GM19043 (cell line): Measurements from ENCODE around the gene FAT1.

ENCODE experiments used
- ATAC-seq: cut with Tn5 transposase; IDR thresholded peaks from one replicate; pipeline ENCODE4 v1.9.1; 2021; ENCODE audit warnings: low read depth; ENCODE audit not compliant: unreplicated experiment

Gene FAT1

DNA sequence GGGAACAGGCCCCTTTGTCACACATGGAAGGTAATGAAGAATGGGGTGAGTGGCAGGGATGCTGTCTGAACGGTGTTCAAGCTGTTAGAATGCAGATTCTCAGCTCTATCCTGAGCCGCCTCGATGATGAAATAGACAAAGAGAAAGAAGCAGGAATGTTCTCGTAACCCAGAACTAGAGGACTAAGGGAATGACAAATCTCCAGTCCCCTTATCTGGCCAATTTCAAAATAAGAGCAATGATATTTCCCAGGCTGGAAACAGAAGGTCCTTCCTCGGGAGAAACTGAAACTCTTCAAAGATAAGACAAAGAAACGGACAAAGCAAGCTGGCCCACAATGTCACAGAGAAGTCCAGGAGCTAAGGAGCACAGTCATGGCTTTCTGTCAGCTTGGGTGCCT, 138.7 kb downstream of the FAT1 start:
- ATAC-seq = no peak

DNA sequence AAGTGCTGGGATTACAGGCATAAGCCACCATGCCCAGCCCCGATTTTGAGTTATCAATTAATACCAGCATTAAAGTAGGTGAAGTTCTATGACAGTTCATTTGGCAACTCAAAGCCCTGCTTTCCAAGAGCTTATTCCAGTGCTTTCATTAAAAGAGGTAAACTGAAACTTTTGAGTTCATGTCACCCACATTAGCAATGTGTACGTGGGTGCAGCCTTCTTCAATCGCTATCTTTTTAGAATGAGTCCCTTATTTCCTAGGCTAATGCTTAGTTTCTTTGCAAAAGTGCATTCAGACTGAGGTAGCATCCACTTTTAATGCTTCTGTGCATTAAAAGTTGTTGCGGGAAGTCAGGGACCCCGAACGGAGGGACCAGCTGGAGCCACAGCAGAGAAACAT, 142.2 kb downstream of the FAT1 start:
- ATAC-seq = no peak

DNA sequence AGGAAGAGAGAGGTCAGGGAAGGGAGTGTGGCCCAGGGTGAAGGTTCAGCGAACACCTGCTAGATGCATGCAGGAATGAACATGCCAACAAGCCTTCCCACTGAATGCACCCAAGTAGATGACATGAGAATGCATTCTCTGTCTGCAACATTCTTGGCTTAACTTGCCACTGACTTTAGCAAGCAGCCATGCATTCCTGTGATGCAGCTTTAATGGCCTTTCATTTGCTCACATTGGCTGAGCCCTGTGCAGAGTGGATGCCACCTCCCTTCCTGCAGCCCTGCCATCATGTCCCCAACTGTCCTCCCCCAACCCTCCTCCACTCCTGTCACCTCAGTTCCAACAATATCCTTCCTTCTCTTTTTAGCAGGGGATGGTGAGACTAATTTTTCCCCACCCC, 143.0 kb downstream of the FAT1 start:
- ATAC-seq = no peak

DNA sequence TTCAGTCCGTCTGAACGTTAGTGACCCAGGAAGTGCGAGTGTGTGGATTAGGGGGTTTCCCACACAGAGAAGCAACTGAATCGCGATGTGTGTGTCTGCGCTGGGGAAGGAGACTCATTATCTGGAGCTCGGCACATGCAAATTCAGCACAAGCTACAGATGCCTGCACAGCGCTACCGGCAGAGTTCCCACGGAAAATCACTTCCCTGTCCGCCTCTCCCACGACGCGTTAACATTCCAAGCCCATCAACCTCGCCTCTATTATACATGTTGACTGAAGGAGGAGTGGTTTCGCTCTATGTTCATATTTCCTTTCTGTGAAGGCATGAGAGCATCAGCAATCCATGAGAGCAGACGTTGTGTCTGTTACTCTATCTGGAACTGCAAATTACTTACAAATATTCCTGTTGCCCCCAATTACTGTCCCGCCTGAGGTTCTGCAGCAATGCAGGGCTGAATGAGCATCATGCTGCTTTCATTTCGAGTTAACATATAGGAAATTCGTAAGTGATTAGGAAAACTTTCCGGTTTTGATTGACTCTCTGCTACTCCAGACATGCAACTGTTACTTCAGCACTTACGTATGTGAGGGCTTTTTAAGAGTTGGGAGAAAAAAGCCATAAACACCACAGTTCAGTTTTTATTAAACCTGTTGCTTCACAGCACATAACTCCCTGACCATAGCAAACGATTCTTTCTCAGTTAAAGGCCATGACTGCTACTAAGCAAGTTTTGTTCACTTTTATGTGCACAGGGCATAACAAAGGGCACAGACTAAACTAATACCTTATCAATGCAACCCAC, 153.3 kb downstream of the FAT1 start:
- no peak for ATAC-seq

DNA sequence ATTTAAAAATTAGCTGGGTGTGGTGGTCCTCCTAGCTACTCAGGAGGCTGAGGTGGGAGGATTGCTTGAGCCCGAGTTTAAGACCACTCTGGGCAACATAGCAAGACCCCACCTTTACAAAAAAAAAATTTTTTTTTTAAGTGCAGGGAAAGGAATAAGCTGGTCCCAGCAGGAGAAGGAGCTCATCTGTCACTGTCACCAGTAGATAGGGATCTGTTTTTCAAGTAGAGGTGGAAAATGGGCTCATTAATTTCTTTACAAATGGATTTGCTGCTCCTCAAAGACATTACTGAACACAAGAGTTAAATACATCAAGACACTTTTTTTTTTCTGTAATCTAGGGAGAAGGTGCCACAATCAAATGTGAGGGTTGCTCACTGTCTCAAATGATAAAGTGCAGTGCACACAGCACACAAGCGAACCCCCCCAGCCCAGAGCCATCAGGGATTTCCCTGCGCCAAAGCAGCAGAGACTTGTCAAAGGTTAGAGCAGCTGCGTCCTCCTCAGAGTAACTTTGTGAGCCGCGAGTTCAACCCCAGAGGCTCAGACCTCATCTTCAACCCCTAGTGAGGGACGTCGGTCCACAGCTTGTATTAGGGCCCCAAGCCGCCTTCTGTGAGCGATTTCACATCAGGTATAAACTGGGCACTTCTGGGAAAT, 154.0 kb downstream of the FAT1 start:
- no peak for ATAC-seq

DNA sequence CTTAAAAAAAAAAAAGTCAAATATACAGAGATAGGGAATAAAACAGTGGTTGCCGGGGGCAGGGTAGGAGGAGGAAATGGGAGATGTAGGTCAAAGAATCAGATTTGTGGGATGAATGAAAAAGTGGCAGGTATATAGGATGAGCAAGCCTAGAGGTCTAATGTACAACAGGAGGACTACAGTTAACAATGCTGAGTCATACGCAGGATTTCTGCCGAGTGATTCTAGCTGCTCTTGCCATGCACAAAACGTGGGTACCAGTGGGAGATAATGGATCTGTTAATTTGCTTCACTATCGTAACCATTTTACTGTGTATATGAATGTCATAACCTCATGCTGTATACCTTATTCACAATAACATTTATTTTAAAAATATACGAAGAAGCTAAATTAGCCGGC, 157.6 kb downstream of the FAT1 start:
- ATAC-seq = no peak

DNA sequence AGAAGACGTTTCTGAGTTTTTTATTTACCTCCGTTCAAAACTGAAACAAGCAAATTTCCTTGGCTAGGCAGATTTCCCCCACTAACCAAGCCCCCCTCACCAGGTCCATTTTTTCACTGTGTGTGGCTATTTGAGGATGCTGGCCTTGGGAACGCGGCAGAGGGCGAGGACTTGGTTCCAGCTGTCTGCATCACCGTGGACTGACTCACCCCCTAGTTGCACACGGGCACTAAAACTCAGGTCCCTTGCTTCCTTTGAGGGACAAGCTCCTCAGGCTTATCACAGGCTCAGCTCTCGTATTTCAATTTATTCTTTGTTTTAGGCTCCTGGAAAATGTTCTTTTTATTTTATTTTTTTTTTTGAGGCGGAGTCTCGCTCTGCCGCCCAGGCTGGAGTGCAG, 159.9 kb downstream of the FAT1 start:
- no peak for ATAC-seq

DNA sequence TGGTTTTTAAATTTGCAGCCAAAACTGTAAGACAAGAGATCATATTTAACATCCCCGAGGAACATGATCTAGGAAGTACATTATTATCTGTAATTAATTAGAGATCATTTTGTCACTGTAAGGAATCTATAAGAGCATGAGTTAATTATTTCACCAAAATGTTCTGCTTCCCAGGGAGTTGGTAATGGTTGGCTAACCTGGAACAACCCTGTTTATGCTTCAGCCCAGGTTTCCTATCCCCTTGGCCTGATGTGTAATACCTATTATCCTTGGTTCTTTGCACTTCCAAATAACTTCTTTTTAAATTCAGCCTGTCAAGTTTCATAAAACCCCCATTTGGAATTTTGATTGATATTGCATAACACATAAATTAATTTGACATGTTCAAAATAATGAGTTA, 161.9 kb downstream of the FAT1 start:
- ATAC-seq = no peak

DNA sequence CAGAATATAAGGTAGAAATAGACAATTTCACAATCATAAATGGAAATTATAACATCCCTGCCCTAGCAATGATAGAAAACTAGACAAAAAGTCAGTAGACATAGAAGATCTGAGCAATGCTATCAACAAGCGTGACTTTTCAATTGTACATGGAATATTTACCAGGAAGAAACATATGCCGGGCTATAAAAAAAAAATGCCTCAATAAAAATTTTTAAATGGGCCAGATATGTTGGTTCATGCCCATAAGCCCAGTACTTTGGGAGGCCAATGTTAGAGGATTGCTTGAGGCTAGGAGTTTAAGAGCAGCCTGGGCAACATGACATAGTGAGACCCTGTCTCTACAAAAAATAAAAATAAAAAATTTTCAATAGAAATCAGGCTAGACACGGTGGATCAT, 163.0 kb downstream of the FAT1 start:
- ATAC-seq = no peak

DNA sequence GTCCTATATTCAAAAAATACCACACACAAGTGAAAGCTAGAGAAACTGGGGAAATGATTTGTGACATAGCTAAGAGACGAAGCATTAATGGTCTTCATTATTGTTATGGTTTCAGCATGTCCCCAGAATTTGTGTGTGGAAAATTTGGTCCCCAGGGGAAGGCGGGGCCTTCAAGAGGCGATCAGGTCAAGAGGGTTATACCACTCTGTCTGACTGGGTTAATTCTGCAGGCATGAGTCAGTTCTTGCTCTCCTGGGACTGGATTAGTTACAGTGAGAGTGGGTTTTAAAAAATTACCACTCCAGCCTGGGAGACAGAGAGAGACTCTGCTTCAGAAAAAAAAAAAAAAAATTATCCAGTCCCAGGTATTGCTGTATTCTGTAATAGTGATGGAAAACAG, 166.2 kb downstream of the FAT1 start:
- ATAC-seq = no peak

DNA sequence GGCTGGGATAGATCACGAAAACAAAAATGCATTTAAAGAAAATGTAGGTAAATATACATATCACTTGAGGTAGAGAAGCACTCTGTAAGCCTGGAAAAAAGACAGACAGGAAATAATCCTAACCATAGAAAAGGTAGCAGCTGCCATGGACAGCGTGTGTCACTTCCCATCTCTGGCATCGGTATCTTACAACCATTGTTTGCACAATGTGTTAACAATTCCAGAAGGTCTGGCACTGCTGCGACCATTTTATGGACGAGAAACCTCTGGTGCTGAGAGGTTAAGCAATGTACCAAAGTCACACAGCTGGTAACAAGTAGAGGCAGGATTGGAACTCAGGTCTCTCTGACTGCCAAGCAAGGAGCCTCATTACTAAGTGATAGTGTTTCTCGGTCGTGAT, 166.6 kb downstream of the FAT1 start:
- ATAC-seq = no peak

DNA sequence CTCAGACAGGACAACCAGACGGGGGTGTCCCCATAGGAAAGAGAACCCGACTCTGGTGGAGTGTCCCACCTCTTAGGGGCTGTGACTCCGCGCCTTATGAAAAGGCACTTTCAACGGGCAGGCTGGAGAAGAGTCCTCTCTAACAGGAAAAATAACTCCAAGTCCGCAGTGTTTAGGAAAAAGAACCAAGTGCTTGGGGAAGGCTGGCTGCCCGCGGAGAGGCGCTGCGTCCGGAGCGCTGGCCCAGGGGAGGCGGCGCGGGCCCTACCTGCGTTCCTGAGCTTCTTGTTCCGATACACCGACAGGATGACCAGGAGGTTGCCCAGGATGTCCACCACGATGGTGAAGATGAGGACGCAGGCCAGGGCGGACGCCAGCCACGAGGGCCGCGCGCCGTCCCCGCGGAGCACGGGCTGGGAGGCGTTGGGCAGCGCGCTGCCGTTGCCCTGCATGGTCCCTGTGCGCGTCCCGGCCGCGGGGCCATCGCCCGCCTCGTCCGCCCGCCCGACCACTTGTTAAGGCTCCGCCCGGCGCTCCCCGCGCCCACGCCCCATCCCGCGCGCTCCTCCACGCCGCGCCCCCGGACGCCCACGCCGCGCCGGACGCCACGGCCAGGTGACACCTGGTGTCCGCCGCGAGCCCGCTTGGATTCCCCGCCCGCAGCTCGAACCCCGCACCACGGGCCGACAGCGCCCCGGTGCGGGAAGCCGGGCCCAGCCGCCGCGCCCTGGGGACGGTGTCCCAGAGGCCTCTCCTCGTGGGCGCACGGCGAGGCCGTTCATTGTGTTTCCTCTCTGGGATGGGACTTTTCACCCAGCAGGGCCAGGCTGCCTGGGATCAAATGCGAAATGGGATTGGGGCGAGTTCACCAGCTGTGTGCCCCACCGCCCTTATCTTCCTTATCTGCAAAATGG, 168.5 kb downstream of the FAT1 start, which contains the start of gene MTNR1A:
MTNR1A (minus strand) TSS at position 654 of the 914 bp plus-strand sequence; CDS start at position 452, 202 bp downstream.
- ATAC-seq = no peak

DNA sequence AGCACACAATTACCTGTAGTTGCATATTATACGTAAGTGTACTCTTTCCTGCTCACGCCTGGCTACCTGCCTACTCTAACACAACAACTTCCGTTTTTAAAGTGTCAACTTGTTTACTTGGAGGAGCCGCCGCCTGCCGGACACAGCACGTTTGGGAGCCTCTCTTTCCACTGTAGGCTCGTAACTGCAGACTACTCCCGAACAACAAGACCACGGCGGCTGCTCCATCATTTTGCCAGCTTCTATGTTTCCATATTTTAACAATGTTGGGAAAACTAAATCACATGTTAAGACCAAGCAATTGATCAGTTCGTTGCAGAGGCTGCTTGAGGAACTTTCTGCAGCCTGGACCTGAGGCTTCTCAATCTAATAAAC, 169.1 kb downstream of the FAT1 start:
- no peak for ATAC-seq

DNA sequence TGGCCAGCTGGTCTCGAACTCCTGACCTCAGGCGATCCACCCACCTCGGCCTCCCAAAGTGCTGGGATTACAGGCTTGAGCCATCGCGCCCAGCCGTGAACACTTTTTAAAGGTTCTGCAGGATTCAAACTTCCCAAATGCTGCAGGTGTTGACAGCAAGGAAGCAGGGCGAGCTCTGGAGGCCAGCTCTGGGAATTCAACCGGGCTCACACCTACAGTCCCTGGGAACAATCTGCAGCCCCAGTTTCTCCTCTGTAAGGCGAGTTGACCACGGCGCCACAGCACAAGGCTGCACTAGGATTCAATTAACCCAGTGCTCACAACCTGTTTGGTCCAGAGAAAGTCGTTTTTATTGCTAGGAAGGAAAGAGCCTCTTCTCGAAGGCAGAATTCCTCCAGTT, 169.9 kb downstream of the FAT1 start:
- no peak for ATAC-seq

DNA sequence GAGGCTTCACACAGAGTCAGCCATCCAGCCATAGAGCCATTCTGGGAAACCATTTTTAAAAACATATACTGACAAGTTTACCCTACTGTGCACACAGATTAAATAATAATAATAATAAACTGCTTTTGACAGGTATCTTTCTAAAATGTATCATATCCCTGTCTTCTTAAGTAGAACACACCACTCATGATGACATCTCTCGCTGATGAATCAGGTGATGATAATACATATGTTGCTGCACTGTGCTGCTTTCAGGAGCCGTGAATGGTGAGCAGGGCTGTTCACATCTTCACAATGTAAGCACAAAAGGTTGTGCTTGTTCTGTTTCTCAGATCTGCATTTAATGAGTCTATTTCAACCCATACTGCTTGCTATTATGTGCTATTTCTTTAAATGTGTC, 171.8 kb downstream of the FAT1 start:
- ATAC-seq = no peak

DNA sequence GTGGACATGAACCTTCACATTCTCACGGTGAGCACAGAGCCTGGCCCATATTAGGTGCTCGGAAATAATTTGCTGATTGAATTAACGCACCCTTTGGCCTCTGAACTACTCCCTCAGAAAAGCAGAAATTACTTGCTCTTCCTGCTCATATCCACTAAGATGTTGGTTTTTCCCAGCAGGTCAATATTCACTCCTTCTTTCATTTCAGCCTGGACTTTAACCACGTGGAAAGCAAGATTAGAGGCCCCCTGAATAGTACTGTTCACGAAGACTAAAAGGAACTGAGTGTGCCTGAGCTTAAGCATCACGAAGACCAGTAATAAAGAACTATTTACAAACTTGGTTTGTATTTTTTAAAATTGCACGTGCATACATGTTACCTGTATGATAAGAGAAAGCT, 178.2 kb downstream of the FAT1 start:
- ATAC-seq = no peak

DNA sequence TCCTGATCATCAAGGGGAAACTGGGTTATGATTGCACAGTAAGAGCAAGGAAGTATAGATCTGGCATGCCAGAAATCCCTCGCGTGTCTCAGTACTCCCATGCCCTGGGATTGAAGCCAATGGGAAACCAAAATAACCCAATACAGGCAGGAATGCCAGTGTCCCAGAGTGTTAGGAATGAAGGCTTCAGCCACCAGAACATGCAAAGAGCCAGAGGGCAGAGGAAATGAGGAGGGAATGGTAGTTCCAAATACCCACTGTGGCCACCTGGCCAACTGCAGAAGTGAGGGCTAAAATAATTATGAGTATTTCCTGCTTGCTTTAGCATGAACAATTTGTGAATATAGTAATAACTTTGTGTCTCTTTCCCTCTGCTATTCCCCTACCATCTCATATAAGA, 180.4 kb downstream of the FAT1 start:
- ATAC-seq = no peak

DNA sequence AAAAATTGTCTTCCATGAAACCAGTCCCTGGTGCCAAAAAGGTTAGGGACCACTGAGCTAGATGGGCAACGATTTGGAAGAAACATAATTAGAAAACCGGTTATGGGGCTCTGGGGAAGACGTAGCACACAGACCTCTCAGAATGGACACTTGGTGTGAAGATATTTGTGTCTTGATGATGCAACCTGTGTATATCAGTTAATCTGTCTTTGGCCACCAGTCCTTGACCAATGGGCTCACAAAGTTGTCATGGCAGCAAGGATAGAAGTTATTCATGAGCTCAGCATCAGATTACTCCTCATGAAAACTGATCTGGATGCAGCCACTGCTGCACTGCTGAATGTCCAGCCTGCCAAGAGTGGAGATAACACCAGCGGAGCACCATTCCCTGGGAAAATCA, 181.9 kb downstream of the FAT1 start:
- no peak for ATAC-seq

DNA sequence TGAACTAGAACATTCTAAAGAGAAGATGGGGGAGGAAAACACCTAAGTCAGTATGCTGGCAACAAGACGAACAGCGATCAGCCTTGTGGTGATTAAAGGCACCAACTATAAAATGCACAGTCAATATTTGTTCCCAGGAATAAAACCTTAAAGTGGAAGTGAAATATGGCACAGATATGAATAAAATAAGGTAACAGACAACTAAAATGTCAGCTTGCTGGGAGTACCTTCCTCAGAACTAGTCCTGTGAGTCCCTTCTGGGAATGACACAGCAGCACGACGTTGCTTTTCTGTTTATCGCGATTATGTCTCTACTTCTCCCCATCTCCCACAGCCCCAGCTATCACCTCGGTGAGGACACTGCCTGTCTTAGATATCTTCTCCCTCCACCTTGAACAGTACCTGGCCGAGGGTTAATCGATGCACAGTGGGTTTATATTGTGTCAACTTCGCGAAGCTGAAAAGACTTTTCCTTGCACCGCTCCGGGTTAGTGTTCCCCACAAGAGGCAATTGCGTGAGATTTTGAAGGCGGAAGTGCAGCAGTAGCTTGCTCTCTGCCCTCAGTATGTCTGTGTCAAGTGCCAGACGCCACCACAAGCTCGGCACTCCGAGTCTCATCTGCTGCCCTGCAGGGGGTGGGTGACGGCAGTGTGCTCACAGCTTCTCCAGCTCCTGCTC, 185.7 kb downstream of the FAT1 start:
- no peak for ATAC-seq
